Activated CD8-positive, alpha-beta memory T cell treated with anti-CD3 and anti-CD28 coated beads for 4 hours (primary cell): Measurements from ENCODE around the gene EPM2A.

Source experiments
- DNase-seq, 2 donors: peaks; one replicate each; pipeline ENCODE4 v3.0.0-alpha.2; 2020; ENCODE audit warnings: low read depth in 2 of 2

Gene EPM2A

GRCh38 chr6:145603424-145603833, 131.9 kb downstream of the EPM2A start:
- DNase-seq: no peak

- DNase-seq: no peak
These were observed 132.5 kb downstream of the EPM2A start for GRCh38 chr6:145602726-145603326.

GRCh38 chr6:145601397-145601796, 133.9 kb downstream of the EPM2A start:
- DNase-seq: no peak

GRCh38 chr6:145600299-145600698, 135.0 kb downstream of the EPM2A start:
- DNase-seq: no peak

- no peak for DNase-seq
These were observed 146.3 kb downstream of the EPM2A start for GRCh38 chr6:145588981-145589380.

GRCh38 chr6:145587334-145587733, 148.0 kb downstream of the EPM2A start:
- DNase-seq: no peak

GRCh38 chr6:145583753-145584152, 151.6 kb downstream of the EPM2A start:
- no peak for DNase-seq
